ENCODE measurements around the gene ST3GAL5.

DNA sequence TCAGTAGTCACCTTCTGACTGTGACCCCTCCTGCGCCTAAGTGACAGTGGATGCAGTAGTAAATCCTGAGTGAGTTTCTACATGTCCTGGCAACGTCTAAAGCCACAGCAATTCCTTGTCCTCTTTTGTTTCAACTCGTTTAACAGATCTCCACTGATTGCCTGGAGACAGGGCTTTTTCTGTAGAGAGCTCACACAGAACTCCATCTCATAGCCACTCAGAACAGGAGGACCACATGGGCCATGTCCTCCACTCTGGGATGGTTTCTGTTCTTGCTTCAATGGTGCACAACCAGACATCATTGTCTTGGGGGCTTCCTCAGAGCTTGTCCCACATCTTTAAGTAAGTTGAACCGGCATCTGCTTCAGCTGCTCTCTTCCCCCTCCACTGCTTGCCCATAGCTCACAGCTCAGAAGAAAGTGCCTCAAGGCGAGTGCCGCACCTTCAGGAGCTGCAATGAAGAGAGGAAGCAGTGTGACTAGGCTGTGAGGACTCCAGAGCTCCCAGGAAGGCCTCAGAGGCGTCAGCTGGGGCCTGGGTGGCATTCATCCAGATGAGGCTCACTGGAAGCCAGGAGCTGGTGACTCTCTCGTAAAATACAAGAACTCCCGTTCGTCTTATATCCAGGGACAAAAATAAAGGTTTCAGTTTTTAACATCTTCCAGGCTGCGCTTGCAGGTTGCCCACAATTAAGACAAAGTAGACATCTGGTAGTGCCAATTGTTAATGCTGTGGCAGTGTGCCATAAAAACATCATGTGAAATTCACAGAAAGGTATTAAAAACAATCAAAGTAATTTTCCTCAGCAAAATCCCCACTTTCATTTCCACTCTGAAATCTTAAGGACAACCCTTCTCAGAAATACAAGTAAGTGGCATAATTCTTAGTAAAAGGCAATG is 37.3 kb downstream of the ST3GAL5 start:
- TF ChIP-seq CEBPB (IDR thresholded peaks at IDR 0.05; ENCODE audit: low read depth, low read length) (no peak), KDM1A (IDR thresholded peaks at IDR 0.05; ENCODE audit: borderline replicate concordance, low read length) (no peak), POLR2A (IDR thresholded peaks at IDR 0.05; ENCODE audit: control extremely low read depth in 1 of 2, low read depth in 2 of 2, low read length in 2 of 2) (no peak), CHD2 (IDR thresholded peaks at IDR 0.05; ENCODE audit: low read length) (no peak), RAD21 (IDR thresholded peaks at IDR 0.05 in 1 of 2, conservative IDR thresholded peaks at IDR 0.05 in 1 of 2; ENCODE audit: low read depth in 2 of 2, low read length in 2 of 2) (no peak), JUN (IDR thresholded peaks at IDR 0.05; ENCODE audit: low read depth, low read length) (no peak), POLR2AphosphoS5 (IDR thresholded peaks at IDR 0.05; ENCODE audit: low read depth, low read length) (no peak), YY1 (IDR thresholded peaks at IDR 0.05; ENCODE audit: low read depth, low read length) (no peak), TAF1 (IDR thresholded peaks at IDR 0.05; ENCODE audit: low read depth, low read length) (no peak)
- TF ChIP-seq, protein P1, sequence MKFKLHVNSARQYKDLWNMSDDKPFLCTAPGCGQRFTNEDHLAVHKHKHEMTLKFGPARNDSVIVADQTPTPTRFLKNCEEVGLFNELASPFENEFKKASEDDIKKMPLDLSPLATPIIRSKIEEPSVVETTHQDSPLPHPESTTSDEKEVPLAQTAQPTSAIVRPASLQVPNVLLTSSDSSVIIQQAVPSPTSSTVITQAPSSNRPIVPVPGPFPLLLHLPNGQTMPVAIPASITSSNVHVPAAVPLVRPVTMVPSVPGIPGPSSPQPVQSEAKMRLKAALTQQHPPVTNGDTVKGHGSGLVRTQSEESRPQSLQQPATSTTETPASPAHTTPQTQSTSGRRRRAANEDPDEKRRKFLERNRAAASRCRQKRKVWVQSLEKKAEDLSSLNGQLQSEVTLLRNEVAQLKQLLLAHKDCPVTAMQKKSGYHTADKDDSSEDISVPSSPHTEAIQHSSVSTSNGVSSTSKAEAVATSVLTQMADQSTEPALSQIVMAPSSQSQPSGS (IDR thresholded peaks at IDR 0.05; ENCODE audit: low read length): no peak
- TF ChIP-seq, protein P2, sequence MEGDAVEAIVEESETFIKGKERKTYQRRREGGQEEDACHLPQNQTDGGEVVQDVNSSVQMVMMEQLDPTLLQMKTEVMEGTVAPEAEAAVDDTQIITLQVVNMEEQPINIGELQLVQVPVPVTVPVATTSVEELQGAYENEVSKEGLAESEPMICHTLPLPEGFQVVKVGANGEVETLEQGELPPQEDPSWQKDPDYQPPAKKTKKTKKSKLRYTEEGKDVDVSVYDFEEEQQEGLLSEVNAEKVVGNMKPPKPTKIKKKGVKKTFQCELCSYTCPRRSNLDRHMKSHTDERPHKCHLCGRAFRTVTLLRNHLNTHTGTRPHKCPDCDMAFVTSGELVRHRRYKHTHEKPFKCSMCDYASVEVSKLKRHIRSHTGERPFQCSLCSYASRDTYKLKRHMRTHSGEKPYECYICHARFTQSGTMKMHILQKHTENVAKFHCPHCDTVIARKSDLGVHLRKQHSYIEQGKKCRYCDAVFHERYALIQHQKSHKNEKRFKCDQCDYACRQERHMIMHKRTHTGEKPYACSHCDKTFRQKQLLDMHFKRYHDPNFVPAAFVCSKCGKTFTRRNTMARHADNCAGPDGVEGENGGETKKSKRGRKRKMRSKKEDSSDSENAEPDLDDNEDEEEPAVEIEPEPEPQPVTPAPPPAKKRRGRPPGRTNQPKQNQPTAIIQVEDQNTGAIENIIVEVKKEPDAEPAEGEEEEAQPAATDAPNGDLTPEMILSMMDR (IDR thresholded peaks at IDR 0.05; ENCODE audit: control extremely low read depth in 1 of 3, insufficient read depth in 1 of 3, low read depth in 1 of 3, low read length in 3 of 3): no peak

Measured in H1 (cell line).